PC-3 (cell line): ENCODE results near the gene AGER. TPM values are rescaled to one million over a fixed set of nuclear protein-coding genes. Genes with fewer than 3 reads are reported as not detected.

Experiments
- ATAC-seq: fragments of 200-7000 bp; cut with Tn5 transposase; 2 replicates; pipeline ENCODE4 v1.9.1; 2020; ENCODE audit warnings: mild to moderate bottlenecking, moderate library complexity
- BruUV-seq: library from RNA; stranded (reverse); fragments of 400-500 nt; replicated peaks from 2 replicates; lab custom pipeline; 2021; lab: Mats Ljungman, UMichigan
- CTCF ChIA-PET: fragments of 300-600 bp; sonication (Branson Sonifier 250); formaldehyde crosslinking; loops from one replicate; lab custom pipeline; 2022; ENCODE audit warnings: antibody characterized with exemption; lab: Charles Lee
- POLR2A ChIA-PET: fragments of 300-600 bp; sonication (Branson Sonifier 250); formaldehyde crosslinking; loops from one replicate; lab custom pipeline; 2022; ENCODE audit warnings: antibody characterized with exemption; ENCODE audit not compliant: unreplicated experiment; lab: Charles Lee
- DNase-seq: peaks from one replicate; pipeline ENCODE4 v3.0.0-alpha.2; 2015
- H2AFZ ChIP-seq: fragments of 300-600 bp; sonication (generic); 2 replicates; pipeline ENCODE4 v1.6.0; 2016; ENCODE audit warnings: antibody characterized with exemption, low read length
- H3F3A ChIP-seq: fragments of 300-600 bp; sonication (generic); one replicate; pipeline ENCODE4 v1.6.0; 2017; ENCODE audit warnings: antibody characterized with exemption, low read length, control low read depth, mild to moderate bottlenecking; ENCODE audit not compliant: unreplicated experiment
- H3K27ac ChIP-seq: fragments of 300-600 bp; sonication (generic); 2 replicates; pipeline ENCODE4 v1.5.1; 2016; ENCODE audit warnings: mild to moderate bottlenecking, low read length
- H3K27me3 ChIP-seq: fragments of 300-600 bp; sonication (generic); 2 replicates; pipeline ENCODE4 v1.6.1; 2016; ENCODE audit warnings: low read length, mixed read lengths
- H3K36me3 ChIP-seq: fragments of 300-600 bp; sonication (generic); 2 replicates; pipeline ENCODE4 v1.6.1; 2016; ENCODE audit warnings: low read depth, mixed run types, low read length, mixed read lengths
- H3K4me1 ChIP-seq: fragments of 300-600 bp; sonication (generic); 2 replicates; pipeline ENCODE4 v1.5.1; 2016; ENCODE audit warnings: low read length; ENCODE audit not compliant: insufficient read depth
- H3K4me2 ChIP-seq: fragments of 300-600 bp; sonication (generic); 2 replicates; pipeline ENCODE4 v1.6.0; 2016; ENCODE audit warnings: low read length
- H3K4me3 ChIP-seq: fragments of 300-600 bp; sonication (generic); 2 replicates; pipeline ENCODE4 v1.5.1; 2016; ENCODE audit warnings: mild to moderate bottlenecking, low read length, mixed read lengths
- H3K79me2 ChIP-seq: fragments of 300-600 bp; sonication (generic); 2 replicates; pipeline ENCODE4 v1.6.1; 2017; ENCODE audit warnings: low read length, mixed read lengths
- H3K9ac ChIP-seq: fragments of 300-600 bp; sonication (generic); 2 replicates; pipeline ENCODE4 v1.6.0; 2016; ENCODE audit warnings: mild to moderate bottlenecking, low read length
- H3K9me2 ChIP-seq: fragments of 300-600 bp; sonication (generic); replicated peaks from 2 replicates; pipeline ENCODE4 v1.6.1; 2016; ENCODE audit warnings: mixed run types, low read length, mixed read lengths
- H3K9me3 ChIP-seq: fragments of 300-600 bp; sonication (generic); 2 replicates; pipeline ENCODE4 v1.6.1; 2016; ENCODE audit warnings: low read length, mixed read lengths
- H4K20me1 ChIP-seq: fragments of 300-600 bp; sonication (generic); 2 replicates; pipeline ENCODE4 v1.6.1; 2016; ENCODE audit warnings: low read length, mixed read lengths
- CTCF ChIP-seq: fragments of 300-600 bp; sonication (generic); conservative IDR thresholded peaks from 2 replicates; pipeline ENCODE4 v1.5.1; 2017; ENCODE audit warnings: antibody characterized with exemption, low read depth, mild to moderate bottlenecking, low read length
- EZH2 ChIP-seq: fragments of 300-600 bp; sonication (generic); IDR thresholded peaks from one replicate; pipeline ENCODE4 v1.6.1; 2017; ENCODE audit warnings: antibody characterized with exemption, mild to moderate bottlenecking, low read length; ENCODE audit not compliant: unreplicated experiment
- EZH2phosphoT487 ChIP-seq: fragments of 300-600 bp; sonication (generic); IDR thresholded peaks from 2 replicates; pipeline ENCODE4 v1.6.1; 2018; ENCODE audit warnings: mild to moderate bottlenecking, antibody characterized with exemption, low read length, borderline replicate concordance
- intact Hi-C: fragments of 100-400 bp; cut with micrococcal nuclease; formaldehyde crosslinking; loops from 2 replicates; pipeline ENCODE4 v1.9.0; 2023
- total RNA-seq: library from RNA; depleted of rRNA; stranded (reverse); fragments of >200 nt; gene quantifications from 2 replicates; pipeline ENCODE4 v1.2.3, GENCODE V29; 2014

AGER gene
- total RNA-seq, 1 experiment from 2014 or later, result 2.0 TPM

- TF ChIP-seq CTCF (no peak), EZH2 (no peak), EZH2phosphoT487 (no peak)
- Histone ChIP-seq H3K9me2 (no peaks in the 10 kb centered on the region), H4K20me1 (no peaks in the 10 kb centered on the region), H3K4me2 (peak overlapping the region; percentile 93), H3K4me3 (peak overlapping the region; percentile 94), H3K9me3 (no peaks in the 10 kb centered on the region), H3K79me2 (peaks cover 33% of the 10 kb centered on the region), H3K27me3 (no peaks in the 10 kb centered on the region), H3F3A (no peaks in the 10 kb centered on the region), H3K4me1 (peaks cover 33% of the 10 kb centered on the region), H3K27ac (peak overlapping the region; percentile 83), H2AFZ (peak overlapping the region; percentile 95), H3K36me3 (peaks cover 5% of the 10 kb centered on the region), H3K9ac (peak overlapping the region; percentile 81)
- DNase-seq, result no peak
- intact Hi-C loops, result loop anchor here (5.0 kb wide), 1 partner anchor 220 kb away; the partner anchor contains the start of genes NELFE and SKIC2
- BruUV-seq, result TSS peak; percentile 71
- peak; percentile 6 for ATAC-seq
- ChIA-PET CTCF (interaction anchor here (0.5 to 1.1 kb wide), 2 partner anchors 18 to 63 kb away, joined by 4 to 9 read pairs; no protein-coding TSS in a partner anchor), POLR2A (interaction anchor here (0.6 to 1.0 kb wide), 2 partner anchors 19 to 84 kb away, joined by 3 read pairs; no protein-coding TSS in a partner anchor)
Measured at GRCh38 chr6:32177183-32177787, 6.8 kb downstream of the AGER start.

- TF ChIP-seq CTCF (no peak), EZH2 (no peak), EZH2phosphoT487 (no peak)
- no peaks in the 10 kb centered on the region for H3K9me2 ChIP-seq
- ATAC-seq, result no peak
- H3K4me2 ChIP-seq, result peak overlapping the region; percentile 93
- peaks cover 5% of the 10 kb centered on the region for H3K36me3 ChIP-seq
- H3K79me2 ChIP-seq, result peaks cover 33% of the 10 kb centered on the region
- intact Hi-C loops, result loop anchor here (1.0 to 5.0 kb wide), 2 partner anchors 22 to 219 kb away; partner anchors contain the start of genes NELFE, PPT2 and SKIC2
- peak overlapping the region; percentile 94 for H3K4me3 ChIP-seq
- CTCF ChIA-PET, result interaction anchor here (0.5 kb wide), 1 partner anchor 62 kb away, joined by 9 read pairs; no protein-coding TSS in a partner anchor
- no peaks in the 10 kb centered on the region for H4K20me1 ChIP-seq
- H3K4me1 ChIP-seq, result peaks cover 33% of the 10 kb centered on the region
- no peaks in the 10 kb centered on the region for H3F3A ChIP-seq
- POLR2A ChIA-PET, result interaction anchor here (0.6 kb wide), 1 partner anchor 14 kb away, joined by 3 read pairs; the partner anchor contains the start of gene PBX2
- DNase-seq, result peak; percentile 62
- peak overlapping the region; percentile 83 for H3K27ac ChIP-seq
- no peaks in the 10 kb centered on the region for H3K27me3 ChIP-seq
- H3K9me3 ChIP-seq, result no peaks in the 10 kb centered on the region
- TSS peak; percentile 17 for BruUV-seq
- peak overlapping the region; percentile 95 for H2AFZ ChIP-seq
- H3K9ac ChIP-seq, result peak overlapping the region; percentile 90
Measured at GRCh38 chr6:32176476-32177182, 7.4 kb downstream of the AGER start.
